SKM-1 treated with dmso at 0.1 percent for 144 hours (cell line): ENCODE data around the gene ISG20.

ENCODE experiments used
- DNase-seq: peaks from one replicate; lab custom pipeline; 2025; ENCODE audit not compliant: unreplicated experiment; lab: John Stamatoyannopoulos, UW

Gene ISG20

GRCh38 chr15:88638626-88639372 lies at the start of gene ISG20:
Gene ISG20, plus strand, starts transcription at chr15:88639016. Its CDS starts 351 bp downstream, at chr15:88639367.
- peak; percentile 85 for DNase-seq

- DNase-seq, result no peak
Measured at GRCh38 chr15:88590759-88591158, 48.1 kb upstream of the ISG20 start.

GRCh38 chr15:88591384-88591783 lies 47.4 kb upstream of the ISG20 start:
- DNase-seq, result no peak

DNA sequence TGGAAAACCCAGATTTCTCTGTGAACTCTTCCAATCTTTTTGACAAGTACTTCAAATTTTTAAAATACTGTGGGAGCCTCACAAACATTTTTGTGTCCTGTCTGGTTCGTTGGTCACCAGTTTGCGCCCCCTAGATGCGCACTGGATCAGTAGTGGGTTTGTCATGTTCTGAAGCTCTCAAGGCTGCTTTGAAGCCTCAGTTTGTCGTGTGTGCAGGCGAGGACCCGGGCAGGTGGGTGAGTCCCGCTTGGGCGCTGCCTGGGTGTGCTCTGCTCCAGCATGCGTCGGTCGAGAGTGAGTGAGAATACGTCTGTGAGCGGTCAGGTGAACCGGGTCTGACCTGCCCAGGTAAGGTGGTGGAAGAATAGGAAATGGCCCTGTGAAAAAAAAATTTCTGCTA lies 34.9 kb upstream of the ISG20 start:
- DNase-seq, result no peak

DNA sequence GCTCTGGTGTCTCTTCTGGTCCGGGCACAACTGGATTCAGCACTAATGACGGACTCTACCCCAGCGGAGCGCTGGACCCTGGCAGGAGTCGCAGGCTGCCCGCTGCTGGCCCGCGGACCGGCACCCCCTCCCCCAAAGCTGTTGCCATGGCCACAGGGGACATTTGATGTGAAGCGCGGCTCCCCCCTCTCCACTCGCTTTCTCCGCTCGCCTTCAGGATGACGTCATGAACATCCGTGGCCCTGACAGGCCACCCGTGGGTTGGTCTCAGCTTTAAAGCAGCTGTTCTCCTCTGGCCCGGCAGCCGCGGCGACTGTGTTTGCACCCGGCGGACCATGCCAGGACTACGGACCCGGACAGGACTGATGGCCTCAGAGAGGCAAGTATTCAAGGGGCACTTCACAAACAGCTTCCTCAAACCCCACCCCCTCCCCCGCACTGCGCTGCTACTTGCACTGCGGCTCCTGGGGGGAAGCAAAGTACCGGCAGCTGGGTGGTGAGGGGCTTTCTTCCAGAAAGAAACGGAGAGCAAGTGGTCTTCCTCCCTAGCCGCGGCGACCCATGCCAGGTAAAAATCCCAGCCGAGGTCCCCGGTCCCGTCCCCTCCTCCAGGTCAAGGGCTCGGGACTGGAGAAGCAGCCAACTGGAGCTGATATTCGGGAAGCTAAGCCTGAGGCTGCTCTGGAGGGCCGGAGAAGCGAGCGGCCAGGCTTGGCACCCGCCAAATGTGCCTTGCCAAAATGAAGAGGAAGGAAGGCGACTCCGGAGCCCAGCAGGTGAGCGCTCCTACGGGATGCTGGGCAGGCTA lies 34.2 kb upstream of the ISG20 start:
- DNase-seq, result no peak

DNA sequence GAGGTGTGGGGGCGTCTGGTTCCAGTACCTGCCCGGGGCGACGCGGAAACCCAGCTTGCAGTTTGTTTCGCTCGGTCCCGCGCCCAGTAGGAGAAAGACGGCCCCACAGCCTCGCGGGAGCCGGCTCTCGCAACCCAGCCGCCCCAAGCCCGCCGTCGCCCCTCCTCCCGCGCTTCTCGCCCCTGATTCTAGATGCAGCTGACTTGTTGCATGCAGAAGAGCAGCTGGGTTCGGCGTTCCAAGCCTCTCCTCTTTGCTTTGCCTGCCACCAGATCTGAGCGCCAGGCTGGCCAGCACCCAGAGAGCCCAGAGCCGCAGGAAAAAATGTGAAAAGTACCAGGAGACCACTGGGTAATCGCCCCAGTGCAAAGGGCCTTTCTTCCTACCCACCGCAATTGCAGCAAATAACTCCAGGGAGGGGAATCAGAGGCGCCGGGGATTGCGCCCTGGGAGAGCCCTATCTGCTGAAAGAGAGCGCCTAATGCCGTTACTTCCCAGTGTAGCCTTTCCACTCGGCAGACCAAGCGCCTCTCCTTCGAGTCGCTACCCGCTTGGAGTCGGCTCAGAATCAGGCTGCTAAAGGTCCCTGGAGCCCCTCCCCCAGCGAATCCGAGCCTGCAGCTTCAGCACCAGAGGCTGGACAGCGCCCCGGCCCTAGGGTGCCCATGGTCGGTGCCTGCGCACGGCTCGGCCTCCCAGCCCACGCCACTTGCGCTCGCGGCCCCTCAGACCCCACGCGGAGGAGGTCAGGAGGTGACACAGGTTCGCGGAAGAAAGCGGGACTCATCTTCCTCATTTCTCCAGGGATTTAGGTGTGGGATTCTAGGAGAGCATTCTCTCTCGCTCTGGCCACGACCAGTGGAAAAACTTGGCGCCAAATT lies 33.4 kb upstream of the ISG20 start:
- no peak for DNase-seq

DNA sequence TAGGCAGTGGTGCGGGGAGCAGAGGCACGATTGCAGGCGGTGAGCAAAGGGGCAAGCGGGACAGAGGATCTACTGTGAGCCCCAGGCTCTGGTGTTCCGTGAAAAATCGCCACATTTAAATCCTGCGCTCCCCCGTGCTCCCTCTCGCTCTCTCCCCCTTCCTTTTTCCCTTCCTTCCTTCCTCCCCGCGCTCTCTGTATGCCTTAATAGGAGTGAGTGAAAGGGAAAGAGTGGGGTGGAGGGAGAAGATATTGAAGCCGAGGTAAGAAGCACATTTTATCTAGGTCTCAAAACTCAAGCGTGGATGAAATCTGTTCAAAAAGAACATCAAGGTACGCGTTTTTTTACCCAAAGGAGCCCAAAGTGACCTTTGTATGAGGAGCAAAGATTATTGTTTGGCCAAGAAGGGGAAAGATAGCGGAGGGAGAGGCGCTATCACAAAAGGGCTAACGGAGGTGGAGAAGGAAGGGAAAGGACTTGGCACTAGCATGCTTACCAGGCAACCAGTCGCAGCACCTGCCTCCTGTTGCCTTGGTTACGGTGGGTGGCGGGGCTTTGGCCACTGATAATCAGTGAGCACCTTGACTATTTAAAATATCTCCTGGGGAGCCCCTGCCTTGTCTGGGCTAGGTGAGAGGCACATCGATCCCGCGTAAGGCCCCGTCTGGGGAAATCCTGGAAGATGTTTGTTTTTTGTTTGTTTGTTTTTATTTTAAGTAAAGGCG lies 32.6 kb upstream of the ISG20 start:
- no peak for DNase-seq

DNA sequence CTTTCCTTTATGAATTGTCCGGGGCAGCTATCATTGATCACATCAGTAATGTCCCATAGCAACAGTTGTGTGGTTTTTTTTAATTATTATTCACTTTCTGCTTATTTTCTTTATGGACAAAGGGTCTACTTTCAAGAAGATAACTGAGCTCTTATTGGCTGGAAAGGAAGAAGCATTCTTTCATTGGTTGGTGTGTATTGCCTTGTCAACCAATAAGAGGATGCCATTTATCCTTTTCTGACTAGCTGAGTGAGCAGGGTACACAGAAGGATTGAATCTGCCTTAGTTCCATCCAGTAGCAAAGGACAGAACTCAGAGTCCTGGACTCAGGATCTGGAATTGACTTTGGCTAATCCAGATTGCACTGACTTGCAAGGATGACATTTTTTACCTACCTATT lies 30.9 kb upstream of the ISG20 start:
- no peak for DNase-seq

GRCh38 chr15:88608607-88609181 lies 30.1 kb upstream of the ISG20 start:
- DNase-seq, result no peak

DNA sequence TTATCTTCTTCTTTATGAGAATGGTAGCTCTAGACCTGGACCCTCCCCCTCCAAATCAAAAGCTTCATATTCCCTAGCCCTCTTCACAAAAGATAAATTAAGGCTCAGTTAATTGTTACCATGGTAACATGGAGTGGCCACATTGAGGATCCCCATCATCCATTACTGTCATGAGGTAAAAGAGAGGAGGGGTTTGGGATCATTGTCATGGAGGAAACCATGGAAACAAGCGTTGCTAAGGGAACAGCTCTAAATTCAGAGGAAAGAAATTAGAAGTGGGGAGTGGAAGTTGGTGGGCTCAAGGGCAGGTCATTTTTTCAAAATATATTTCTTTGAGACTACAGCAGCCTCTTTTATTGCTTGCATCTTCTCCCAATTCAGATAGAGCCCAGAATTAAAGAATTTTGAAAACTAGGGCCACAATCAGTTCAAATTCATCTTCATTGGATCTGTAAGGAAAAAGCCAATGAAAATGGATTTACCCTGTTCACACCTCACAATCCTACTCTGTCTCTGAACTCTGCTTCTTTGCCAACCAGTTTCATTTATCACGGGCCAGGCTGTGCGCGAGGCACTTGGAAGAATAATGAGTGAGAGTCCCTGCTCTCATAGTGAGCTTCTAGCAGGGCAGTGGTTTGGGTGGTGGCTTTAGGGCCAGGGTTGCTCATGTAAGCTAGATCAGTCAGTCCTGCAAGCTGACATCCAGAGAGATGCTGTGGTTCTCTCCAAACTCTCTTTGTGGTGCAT lies 29.3 kb upstream of the ISG20 start:
- no peak for DNase-seq

GRCh38 chr15:88610701-88611231 lies 28.1 kb upstream of the ISG20 start:
- DNase-seq, result peak; percentile 71

DNA sequence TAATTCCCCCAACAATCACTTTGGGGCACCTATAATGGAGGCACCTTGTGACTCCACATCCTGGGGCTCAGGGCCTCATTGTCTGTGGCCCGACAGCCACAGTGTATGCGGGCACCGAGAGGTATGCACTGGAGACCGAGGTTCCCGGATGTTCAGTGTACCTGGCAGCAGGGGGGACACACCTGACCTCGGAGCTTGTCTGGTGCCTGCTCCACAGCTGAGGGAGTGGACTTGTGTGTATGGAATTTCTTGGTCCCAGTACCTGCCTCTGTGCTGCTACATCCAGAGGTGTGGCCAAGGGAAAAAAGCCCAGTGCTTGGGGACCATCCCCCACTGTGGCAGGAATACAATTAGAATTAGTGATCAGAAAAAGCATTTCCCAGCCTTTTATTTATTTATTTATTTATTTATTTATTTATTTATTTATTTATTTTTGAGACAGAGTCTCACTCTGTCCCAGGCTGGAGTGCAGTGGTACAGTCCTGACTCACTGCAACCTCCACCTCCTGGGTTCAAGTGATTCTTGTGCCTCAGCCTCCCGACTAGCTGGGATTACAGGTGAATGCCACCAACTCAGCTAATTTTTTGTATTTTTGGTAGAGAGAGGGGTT lies 26.5 kb upstream of the ISG20 start:
- no peak for DNase-seq

DNA sequence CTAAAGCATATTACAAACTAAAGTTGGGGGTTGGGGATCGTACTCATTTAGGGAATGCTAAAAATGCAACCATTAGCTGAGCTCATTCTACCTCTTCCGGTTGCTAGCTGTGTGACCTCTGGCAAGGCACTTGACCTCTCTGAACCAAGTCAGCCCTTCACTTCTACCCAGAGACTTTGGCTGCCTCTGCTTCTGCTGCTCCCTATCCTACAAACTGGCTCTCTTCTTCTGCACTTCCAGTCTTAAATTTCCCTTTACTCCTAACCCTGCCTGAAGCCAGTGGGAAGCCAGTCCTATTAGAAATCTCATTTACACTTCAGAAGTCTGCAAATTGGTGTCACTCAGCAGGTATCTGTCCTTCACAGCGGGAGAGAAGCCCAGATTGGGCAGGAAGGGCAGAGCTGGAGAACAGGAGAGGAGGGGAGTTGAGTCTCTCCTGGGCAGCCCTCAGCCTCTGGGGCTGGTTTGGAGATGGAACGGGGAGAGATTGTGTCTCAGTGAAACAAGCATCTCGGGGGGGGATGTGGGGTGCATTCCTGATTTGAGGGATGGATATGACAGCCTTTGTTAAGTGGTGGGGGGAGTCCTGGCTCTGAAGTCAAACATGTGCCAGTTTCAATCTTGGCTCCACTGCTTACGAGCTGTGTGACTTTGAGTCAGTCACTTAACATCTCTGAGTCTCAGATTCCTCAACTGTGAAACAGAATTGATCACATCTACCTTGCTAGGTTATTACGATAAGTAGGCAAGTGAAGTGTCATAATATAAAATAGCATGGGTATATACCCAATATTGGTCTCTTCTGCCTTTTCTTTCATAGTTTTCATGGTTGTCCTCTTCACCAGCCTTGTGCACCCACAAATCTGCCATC lies 25.5 kb upstream of the ISG20 start:
- DNase-seq, result no peak

GRCh38 chr15:88615303-88616107 lies 23.3 kb upstream of the ISG20 start:
- no peak for DNase-seq

DNA sequence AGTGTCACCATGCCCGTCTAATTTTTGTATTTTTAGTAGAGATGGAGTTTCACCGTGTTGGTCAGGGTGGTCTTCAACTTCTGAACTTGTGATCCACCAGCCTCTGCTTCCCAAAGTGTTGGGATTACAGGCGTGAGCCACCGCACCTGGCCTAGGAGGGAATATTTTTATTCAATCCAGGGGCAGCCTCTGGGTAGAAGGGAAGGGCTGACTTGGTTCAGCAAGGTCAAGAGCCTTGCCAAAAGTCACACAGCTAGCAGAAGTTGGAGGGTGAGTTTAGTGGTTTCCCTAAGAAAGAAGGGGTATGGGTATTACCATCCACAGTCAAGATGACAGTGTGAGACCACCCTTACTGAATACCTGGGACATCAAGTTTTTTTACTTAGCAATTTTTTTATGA lies 22.6 kb upstream of the ISG20 start:
- no peak for DNase-seq

DNA sequence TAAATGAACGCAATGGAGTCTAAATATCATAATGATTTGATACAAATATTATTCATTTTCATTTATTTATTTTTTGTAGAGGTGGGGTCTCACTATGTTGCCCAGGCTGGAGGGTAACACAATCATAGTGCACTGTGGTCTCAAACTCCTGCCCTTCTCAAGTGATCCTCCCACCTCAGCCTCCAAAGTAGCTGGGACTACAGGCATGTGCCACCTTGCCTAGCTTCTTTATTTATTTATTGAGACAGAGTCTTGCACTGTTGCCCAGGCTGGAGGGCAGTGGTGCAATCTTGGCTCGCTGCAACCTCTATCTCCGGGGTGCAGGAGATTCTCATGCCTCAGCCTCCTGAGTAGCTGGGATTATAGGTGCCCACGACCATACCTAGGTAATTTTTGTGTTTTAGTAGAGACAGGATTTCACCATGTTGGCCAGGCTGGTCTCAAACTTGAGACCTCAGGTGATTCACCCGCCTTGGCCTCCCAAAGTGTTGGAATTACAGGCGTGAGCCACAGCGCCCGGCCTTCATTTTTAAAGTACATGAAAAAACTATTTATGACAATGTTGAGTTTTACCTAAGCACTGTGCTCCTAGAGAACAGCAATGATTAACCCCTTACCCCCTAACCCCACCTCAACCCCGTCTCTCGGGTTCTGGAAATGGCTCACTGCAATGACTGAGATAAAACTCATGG lies 21.6 kb upstream of the ISG20 start:
- DNase-seq, result no peak

- DNase-seq, result no peak
Measured at GRCh38 chr15:88617790-88618189, 21.0 kb upstream of the ISG20 start.
